GM18519 (cell line): ENCODE results near the gene ACSM5.
"Not testable (repeated sequence)": the region's sequence is repeated elsewhere in the genome, so short reads cannot be mapped to it uniquely, and the experiment has no call there.

Experiments
- ATAC-seq: cut with Tn5 transposase; IDR thresholded peaks from one replicate; pipeline ENCODE4 v1.9.1; 2021; ENCODE audit warnings: mild to moderate bottlenecking, moderate library complexity; ENCODE audit not compliant: unreplicated experiment, low FRiP score

The ACSM5 gene

DNA sequence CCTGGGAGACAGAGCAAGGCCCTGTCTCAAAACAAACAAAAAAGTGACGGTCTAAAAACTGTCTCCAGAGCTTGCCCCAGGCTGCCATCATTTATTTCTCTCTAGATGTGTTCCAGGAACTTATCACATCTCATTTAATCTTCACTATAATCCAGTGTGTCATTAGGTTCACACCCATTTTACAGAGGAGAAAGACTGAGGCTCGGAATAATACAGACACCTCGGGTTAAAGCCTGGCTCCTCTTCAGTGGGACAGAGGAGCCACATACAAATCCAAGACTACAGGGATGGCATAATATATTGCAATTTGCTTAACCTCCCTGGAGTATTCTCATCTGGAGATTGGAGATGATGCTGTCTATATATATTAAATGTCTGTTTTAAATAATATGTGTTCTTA is 10.7 kb upstream of the ACSM5 start:
- no peak for ATAC-seq

- no peak for ATAC-seq
Observed at GRCh38 chr16:20399185-20399584, 10.1 kb upstream of the ACSM5 start.

GRCh38 chr16:20401066-20401465 is 8.3 kb upstream of the ACSM5 start:
- no peak for ATAC-seq

GRCh38 chr16:20401475-20402016 is 7.8 kb upstream of the ACSM5 start:
- ATAC-seq = no peak

DNA sequence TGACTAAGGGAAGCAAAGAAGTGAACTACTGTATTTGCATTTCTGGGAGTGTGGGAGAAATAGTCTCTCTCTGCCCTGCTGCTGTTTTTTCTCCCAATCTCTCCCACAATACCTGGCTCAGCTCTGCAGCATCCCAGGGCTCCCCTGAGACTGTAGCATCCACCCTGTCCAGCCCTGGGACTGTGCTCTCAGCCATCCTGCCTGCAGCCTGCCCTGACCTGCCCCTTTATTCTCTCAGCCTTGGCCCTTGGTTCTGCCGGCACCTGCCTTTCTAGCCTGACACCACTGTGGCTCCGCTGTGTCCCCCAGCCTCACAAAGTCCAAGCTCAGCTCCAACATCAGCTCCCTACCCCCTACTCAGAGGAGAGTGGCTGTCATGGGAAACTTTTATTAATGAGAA is 6.7 kb upstream of the ACSM5 start:
- ATAC-seq = no peak

- no peak for ATAC-seq
Observed at GRCh38 chr16:20404637-20405036, 4.7 kb upstream of the ACSM5 start, which contains the start of gene PDILT. Gene PDILT, minus strand, starts transcription at chr16:20404737. Its CDS starts 5,437 bp downstream, at chr16:20399300.

- ATAC-seq = peak; percentile 74
Observed at GRCh38 chr16:20410121-20410723, 888 bp downstream of the ACSM5 start.

DNA sequence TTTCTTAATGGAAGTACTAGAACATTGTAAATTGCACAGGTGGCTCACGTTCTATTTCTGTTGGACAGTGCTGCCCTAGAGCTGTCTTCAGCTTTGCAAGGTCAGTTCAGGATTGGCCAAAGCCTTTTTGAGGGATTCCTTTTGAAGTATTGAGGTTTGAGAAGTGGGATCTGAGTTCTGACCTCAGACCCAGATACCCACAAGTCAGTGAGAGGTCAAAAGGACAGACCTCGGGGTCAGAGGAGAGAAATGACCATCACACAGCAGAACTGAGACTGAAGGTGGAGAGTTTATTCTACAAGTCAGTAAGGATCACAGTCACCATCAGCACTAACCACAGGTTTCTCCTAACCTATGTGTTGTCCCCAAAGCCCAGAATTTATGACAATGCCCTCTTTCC is 1.7 kb downstream of the ACSM5 start:
- no peak for ATAC-seq

DNA sequence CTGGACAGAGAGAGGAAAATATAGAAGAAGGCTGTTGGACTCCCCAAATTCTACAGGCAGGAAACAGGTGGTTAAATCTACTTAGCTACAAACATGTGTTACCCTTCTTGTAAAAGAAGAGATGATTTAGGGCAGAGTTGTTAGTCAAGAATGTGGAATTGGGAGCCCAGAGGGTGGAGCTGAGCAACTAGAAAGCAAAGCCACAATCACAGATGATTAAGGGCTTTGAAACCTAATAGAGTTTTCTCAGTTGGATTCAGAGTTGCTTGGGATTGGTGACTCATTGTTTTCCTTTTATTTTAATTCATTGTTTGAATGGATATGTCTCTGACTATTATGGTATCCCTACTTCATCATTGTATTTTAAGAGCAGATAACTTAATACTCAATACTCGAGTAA is 6.2 kb downstream of the ACSM5 start:
- no peak for ATAC-seq

DNA sequence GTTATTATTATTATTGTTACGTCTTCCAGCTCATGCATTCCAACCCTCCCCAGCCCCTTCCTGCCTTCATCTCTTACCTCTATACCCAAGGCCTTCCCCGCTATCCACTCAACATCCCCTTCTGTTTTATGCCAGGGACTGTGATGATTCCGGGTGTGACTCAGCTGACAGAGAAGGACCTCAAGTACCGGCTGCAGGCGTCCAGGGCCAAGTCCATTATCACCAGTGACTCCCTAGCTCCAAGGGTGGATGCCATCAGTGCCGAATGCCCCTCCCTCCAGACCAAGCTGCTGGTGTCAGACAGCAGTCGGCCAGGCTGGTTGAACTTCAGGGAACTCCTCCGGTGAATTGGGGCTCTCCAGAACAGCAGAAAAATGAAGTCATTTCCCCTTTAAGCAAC is 9.8 kb downstream of the ACSM5 start:
- not testable (repeated sequence) for ATAC-seq

DNA sequence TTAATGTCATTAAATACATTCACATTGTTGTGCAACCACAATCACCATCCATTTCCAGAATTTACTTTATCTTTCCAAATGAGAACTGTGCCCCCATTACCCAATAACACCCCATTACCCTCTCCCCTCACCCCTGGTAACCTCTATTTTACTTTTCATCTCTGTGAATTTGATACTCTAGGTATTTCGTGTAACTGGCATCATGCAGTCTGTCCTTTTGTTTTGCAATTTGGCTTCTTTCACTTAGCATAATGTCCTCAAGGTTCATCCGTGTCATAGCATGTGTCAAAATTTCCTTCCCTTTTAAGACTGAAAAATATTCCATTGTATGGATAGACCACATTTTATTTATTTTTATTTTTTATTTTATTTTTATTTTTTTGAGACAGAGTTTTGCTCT is 12.4 kb downstream of the ACSM5 start:
- ATAC-seq = not testable (repeated sequence)

GRCh38 chr16:20423772-20424128 is 14.4 kb downstream of the ACSM5 start:
- ATAC-seq = not testable (repeated sequence)

DNA sequence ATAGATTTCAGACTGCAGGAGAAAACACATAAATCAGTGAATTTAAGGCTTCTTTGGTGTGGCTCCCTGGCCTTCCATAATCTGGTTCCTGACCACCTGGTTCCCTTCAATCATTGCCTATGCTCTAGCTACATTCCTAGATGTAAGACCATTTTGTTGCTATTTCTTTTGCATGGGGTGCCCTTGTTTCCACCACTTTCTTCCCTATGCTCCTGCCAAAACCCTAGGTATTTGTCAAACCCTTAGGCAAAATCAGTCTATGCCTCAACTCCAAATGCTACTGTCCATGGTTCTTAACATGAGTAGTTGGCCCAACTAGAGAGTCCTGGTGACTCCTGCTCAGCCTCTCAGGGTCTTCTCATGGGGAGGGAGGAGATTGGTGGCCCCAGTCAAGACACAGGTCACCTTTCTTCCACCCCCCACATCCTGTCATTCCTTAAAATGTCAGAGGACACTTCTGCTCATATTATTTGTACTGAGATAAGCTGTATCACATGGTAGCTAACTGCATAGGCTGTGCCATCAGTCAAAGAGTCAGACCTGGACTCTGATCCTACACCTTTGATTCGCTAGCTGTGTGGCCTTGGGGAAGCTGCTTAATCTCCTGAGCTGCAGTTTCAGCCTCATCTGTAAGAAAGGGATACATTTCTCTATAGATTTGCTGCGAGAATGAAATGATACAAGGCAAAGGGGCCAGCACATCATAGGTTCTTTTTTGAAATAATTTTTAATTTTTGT is 15.0 kb downstream of the ACSM5 start:
- ATAC-seq = no peak

DNA sequence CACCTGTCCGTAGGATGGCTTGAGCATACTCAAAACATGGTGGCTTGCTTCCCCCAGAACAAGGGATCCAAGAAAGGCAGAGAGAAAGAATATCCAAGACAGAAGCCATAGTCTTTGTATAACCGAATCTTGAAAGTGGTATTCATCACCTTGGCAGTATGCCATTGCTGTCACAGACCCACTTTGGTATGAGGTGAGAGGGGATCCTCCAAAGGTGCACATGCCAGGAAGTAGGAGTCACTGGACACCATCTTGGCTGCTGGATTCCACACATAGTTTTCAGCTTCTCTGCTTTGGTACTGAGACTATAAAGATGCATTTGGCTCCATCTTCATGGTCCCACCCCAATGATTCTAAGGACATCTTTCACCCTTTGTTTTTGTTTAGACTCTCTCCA is 18.1 kb downstream of the ACSM5 start:
- not testable (repeated sequence) for ATAC-seq

DNA sequence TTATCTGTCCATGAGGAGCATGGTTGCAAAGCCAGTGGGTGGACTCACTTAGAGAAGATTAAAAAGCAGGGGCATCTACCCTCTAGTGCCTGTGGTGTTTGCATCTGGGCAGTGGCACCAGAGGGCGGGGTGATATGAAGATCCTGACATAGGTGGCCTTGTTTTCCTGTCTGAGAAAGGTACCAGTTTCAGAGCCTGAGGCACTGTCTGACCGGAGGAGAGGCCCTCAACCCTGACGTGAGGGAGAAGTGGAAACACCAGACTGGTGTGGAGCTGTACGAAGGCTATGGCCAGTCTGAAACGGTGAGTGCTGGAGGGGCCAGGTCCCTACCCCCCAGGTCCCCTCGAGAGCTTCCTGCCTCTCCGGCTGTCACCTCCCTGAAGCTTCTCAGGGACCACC is 20.2 kb downstream of the ACSM5 start:
- not testable (repeated sequence) for ATAC-seq

DNA sequence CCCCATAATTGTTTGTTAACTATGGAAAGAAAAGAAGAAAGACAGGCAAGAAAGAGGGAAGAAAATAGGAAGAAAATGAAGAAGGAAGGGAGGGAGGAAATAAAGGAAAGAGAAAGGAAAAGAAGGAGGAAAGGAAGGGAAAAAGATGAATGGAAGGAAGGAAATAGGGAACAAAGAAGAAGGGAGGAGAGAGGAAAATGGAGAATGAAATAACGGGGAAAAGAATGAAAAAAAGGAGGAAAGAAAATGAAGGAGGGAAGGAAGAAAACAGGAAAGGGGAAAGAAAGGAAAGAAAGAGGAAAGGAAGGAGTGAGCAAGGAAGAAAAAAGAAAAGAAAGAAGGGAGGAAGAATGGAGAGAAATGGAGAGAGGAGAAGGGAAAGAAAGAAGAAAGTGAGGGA is 21.1 kb downstream of the ACSM5 start:
- ATAC-seq = not testable (repeated sequence)

DNA sequence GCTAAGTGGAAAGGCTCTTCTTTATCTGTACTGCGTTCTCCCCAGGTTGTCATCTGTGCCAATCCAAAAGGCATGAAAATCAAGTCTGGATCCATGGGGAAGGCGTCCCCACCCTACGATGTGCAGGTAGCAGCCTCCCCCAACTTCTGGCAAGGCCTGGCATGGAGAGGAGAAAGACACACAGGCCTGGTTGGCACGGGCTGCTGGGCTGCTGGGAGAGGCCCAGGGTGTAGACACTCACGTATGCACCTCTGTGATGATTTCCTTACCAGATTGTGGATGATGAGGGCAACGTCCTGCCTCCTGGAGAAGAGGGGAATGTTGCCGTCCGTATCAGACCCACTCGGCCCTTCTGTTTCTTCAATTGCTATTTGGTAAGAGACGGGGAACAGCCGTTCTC is 21.6 kb downstream of the ACSM5 start:
- ATAC-seq = no peak

DNA sequence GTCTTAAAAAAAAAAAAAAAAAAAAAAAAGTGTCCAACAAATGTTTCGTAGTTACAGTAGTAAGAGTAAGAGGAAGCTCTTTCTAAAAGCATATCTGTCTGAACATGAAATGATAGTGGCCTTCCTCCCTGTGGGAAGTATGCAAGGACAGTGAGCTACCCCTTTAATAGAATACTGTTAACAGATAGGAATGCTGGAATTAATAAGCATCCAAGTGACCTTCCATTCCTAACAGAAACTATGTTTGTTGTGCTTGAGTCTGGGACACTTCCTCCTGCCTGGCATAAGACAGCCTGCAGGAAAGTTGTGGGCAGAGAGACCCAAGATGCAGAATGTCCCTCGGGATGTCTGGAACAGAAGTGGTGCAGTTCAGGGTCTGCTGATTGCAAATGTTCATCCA is 29.6 kb downstream of the ACSM5 start:
- ATAC-seq = not testable (repeated sequence)

DNA sequence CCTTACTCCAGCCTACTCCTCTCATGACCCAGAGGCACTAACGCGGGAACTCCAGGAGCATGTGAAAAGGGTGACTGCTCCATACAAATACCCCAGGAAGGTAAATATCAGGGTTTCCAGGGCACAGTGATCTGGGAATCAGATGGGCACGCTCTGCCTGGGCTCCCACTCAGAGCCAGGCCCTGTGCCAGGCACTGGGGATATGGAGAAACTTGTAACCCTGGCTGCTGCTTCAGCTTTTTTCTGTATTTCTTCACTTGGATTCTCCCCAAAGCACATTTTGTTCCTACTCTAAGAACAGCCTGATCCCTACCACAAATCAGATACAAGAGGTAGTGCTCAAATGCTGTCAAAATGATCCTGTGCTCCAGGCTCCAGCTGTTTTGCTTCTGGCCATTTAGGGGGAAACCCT is 30.5 kb downstream of the ACSM5 start:
- ATAC-seq = not testable (repeated sequence)

GRCh38 chr16:20440731-20441130 is 31.4 kb downstream of the ACSM5 start:
- ATAC-seq = not testable (repeated sequence)

DNA sequence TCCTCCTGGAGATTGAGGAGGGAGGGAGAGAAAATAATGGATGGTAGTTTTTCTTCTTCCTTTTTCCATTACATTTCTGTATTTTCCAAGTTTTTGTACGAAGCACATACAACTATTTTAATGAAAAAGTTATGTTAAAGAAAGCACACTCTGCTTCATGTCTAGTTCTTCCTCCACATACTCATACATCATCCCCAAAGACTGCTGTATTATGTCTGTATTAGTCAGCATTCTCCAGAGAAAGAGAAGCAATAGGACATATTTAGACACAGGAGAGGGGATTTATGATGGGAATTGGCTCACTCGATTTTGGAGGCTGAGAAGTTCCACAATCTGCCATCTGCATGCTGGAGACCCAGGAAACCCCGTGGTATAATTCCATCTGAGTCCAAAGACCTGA is 31.9 kb downstream of the ACSM5 start:
- ATAC-seq = no peak

- ATAC-seq = not testable (repeated sequence)
Observed at GRCh38 chr16:20441859-20442258, 32.5 kb downstream of the ACSM5 start.
